GM18526 (cell line): Measurements from ENCODE around the gene AVPR2.

ENCODE experiments used
- POLR2A ChIP-seq: IDR thresholded peaks from 3 replicates; pipeline ENCODE4 v1.6.1; 2011; ENCODE audit not compliant: insufficient read length; ENCODE audit errors: extremely low read depth

AVPR2 gene

DNA sequence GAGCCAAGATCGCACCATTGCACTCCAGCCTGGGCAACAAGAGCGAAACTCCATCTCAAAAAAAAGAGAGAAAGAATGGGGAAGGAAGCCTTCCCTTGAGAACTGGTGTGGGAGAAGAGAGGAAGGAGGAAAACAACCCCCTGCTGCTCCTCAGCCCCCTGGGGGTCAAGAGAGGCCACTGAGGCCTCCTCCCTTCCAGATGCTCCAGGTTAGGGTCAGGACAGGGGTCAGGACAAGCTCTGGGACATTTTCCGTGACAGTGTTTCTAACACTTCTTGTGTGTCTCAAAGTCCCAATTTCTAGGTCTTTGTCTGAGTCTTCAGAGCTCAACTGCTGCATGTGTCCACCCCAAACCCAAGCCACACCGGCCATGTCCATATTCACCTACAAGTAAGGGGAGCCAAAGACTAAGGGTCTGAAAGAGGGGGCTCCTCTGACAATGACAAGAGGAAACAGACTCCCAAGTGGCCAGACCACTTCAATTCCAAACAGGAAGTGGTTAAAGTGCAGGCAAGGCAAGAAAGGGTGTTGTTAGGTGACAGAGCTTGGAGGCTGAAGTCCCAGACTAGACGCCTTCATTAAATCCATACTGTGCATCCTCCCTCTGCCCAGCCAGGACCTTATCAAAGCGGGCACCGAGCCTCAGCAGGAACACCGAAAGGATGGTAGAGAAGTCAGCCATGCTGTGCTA, 26.8 kb upstream of the AVPR2 start:
- TF ChIP-seq POLR2A: no peak

DNA sequence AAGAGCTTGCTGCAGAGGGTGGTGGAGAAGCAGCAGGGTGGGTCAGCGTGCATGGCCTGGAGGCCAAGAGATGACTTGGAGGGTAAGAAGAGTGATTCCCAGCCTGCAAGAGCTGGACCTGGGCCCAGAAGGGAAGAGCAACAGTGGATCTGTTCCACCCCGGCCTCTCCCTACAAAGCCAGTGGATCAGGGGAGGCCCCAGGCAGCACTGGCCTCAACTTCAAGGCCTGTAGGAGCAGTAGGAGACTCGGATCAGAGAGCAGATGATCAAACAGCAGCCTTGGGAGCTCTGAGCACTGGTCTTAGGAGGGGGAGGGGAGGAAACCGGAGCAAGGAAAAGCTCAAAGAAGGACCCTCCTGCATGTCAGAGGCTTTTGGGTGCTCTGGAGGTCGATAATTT, 26.1 kb upstream of the AVPR2 start:
- no peak for TF ChIP-seq POLR2A

DNA sequence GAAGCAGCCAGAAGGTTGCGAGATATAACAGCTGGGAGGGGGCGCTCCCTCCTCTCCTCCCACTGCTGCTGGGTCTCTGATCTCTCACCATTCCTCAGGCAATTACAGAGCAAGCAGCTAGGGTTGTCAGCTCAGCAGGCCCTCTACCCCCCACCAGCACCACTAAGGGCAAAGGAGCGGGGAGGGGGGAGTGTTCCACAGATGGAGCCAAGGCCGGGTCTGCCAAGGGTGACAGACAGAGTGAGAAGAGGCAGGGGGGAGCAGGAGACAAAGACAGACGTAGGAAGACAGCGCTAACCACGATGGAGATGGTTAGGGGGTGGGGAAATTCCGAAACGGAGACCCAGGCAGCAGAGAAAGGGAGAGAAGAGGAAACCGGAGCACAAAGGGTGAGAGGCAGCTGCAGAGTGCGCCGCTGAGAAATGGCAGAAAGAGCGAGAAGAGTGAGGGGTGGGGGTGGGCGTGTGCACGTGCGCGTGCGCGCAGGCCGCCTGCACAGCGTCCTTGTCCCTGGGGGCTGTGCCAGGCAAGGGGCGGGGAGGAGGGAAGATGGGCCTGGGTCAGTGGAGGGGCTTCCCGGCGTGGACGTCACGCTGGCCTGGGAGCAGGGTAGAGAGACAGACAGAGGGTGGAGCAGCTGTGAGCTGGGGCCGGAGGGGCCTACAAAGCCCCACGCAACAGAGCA, 25.4 kb upstream of the AVPR2 start:
- no peak for TF ChIP-seq POLR2A

DNA sequence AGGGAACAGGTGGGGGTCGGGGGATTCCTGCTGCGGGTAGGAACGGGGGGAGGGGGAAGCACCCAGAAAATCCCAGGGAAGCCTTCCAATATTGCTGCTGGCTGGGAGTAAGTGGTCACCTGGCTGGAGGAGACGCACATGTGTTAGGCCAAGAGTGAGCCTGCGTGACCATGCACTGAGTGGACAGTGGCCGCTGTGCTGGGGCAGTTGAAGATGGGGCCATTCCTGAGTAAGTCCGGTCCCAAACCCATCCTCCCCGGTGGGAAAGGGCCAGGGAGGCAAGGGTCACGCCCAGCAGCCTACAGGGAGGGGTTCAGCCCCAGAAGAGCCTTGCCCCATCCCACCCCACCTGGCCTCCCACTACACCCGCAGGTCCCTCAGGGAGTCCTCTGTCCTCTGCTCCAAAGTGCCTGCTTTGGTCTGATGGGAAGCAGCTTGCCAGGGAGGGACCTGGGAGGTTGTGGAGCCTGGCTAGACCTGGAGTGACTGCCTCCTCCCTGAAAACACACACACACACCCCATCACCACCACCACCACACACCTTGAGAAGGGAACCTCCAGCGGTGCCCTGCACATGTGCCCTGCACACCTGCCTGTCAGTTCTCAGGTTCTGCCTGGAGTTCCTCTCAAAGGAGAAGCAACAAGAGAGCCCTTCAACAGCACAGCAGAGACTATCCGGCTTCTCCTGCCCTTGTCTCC, 24.6 kb upstream of the AVPR2 start:
- TF ChIP-seq POLR2A: no peak

DNA sequence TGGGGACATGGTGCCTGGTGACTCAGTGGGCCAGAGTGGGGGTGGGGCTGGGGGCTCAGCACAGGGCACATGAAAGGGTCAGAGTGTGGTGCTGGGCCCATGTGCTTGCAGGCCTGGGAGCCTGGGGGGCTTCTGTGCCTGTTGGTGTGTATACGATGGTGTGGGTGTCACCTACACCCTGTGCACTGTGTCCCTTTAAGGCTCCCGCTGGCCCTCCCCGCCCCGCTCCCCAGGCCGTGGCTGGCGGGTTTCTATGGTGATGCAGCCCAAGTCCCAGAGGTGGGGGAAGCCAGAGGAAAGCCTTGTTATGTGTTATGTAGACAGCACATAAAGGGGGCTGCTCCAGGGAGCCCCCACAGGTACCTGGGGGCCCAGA, 24.0 kb upstream of the AVPR2 start:
- TF ChIP-seq POLR2A: no peak

DNA sequence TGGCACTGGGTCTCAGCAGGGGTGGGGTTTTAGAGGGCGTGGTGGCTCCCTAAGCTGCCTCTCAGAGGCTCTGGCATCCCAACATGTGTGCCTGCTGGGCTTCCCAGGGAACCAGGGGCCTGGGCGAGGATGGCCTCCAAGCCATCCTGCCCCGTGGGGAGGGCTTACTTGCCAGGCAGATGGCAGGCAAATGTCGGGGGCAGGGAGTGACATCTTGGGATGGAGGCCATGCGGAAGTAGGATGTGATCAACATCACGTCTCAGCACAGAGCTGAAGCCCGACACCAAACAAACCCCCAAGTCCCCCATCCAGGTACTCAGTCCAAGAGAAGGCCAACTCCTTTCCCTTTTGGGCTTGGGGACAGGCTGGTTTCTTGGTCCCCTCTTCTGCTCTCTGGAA, 23.2 kb upstream of the AVPR2 start:
- no peak for TF ChIP-seq POLR2A

DNA sequence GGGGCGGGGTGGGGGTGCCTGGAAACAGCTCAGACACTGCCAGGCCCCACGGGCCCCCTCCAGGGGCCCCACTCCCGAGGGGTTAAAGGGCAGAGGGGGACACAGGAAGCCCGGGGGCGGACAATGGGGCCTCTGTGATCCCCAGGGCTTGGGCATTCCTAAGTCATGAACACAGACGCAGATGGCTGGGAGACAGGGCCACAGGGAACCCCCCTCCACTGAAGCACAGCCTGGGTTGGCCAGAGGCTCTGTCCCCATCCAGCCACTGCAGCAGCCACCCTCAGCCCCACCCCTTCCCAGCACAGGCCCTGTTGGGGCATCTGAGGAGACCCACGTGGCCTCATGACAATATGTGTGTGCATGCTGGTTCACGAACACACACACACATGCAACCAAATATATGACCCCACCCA, 22.4 kb upstream of the AVPR2 start:
- no peak for TF ChIP-seq POLR2A

DNA sequence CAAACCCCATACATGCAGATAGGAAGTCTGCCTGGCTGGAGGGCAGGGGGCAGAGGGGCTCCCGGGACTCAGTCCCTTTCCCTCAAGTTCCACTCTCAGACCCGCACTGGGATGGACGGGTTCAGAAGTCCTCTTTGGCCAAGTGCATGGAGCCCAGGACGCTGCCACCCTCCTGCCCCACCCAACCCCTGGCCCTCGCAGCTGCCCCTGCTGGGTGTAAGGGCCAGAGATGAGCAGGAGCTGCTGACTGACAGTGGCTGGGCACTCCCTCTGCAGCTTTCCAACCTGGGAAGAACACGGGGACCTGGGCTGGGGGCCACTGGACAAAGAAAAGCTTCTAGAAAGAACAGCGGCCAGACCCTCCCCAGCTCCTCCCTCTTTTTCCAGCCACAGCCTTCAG, 21.9 kb upstream of the AVPR2 start:
- TF ChIP-seq POLR2A: no peak

DNA sequence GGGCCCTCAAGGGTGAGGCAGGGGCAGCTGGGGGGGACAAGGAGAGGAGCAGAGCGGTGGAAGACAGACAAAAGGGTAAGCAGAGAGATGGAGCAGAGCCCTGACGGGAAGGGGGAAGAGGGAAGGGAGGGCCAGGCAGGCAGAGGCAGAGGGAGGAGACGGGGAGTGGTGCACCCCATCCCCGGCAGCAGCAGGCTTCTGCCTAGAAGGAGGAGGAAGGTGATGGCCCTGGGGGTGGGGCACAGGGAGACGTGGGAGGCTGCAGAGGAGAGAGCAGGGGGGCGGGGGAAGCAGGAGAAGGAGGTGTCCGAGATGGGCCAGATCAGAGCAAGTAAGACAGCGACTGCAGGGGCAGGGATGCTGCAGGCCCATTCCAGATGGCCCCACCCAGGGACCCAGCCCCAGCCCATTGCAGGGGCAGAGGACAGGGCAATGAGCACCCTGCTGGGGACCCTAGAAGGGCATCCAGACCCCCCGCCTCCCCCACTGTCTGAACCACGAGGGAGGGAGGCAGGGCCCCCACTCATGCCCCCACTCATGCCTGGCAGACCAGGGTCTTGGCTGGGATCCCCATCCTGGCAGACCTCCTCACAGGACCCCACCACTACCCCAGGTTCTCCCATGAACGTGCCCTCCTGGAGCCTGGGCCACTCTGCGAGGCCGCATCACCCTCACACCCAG, 21.2 kb upstream of the AVPR2 start:
- TF ChIP-seq POLR2A: no peak

DNA sequence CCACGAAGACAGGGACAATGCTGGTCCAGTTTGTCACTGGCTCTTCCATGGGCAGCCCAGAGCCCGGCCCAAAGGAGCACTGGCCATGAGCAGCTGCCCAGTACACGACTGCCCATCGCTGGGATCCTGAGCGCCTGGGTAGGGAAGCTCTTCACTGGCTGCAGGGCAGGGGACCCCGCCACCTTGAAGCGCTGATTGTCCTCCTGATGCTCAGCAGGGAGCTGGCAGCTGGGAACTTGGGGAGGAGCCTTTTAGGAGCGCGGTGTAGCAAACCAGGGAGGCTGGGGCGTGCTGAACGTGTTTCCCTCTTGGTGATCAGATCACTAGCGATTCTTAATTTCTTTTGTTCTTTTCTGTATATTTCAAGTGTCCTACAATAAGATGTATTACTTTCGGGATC, 20.3 kb upstream of the AVPR2 start:
- TF ChIP-seq POLR2A: no peak

DNA sequence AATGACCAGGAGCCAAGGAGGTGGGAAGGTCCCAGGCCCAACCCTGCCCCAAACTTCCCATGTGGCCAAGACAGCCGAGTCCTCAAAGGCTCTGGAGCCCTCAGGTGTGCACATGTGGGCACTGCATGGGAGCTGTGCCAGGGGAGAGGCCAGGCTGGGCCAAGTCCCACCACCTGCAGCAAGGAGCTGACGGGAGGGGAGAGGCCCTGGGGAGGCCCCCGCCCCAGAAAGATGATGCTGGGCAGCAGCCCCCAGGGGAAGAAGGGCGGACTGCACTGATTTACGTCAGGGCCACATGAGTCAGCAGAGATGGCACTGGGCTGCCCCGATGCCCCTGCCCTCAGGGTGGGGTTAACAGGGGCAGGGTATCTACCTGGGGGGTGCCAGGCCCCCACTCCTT, 19.9 kb upstream of the AVPR2 start:
- TF ChIP-seq POLR2A: no peak

DNA sequence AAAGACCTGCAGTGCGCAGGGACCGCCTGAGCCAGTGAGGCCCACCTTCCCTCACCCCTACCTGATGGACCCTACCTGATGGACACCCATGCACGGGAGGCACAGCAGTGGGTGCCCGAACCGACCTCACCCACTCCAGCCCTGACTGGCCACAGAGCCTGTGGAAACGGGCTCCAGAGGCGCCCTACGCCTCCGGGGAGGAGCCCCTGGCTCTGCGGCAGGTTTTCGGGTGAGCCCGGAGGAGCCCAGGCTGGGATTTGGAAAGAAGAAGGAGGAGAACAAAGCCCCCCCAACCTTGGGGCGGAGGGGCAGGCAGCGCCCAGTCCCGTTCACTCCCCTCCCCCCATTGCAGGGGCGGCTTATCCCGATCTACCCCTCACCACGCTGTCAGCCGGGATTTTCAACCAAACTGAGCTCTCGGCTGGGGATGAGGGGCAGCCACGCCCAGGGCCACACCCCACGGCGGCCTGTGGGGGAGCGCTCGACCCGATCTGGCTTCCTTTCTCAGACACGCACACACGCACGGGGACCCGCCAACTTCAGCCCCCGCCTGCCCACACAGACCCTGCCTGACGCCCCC, 19.2 kb upstream of the AVPR2 start:
- no peak for TF ChIP-seq POLR2A

DNA sequence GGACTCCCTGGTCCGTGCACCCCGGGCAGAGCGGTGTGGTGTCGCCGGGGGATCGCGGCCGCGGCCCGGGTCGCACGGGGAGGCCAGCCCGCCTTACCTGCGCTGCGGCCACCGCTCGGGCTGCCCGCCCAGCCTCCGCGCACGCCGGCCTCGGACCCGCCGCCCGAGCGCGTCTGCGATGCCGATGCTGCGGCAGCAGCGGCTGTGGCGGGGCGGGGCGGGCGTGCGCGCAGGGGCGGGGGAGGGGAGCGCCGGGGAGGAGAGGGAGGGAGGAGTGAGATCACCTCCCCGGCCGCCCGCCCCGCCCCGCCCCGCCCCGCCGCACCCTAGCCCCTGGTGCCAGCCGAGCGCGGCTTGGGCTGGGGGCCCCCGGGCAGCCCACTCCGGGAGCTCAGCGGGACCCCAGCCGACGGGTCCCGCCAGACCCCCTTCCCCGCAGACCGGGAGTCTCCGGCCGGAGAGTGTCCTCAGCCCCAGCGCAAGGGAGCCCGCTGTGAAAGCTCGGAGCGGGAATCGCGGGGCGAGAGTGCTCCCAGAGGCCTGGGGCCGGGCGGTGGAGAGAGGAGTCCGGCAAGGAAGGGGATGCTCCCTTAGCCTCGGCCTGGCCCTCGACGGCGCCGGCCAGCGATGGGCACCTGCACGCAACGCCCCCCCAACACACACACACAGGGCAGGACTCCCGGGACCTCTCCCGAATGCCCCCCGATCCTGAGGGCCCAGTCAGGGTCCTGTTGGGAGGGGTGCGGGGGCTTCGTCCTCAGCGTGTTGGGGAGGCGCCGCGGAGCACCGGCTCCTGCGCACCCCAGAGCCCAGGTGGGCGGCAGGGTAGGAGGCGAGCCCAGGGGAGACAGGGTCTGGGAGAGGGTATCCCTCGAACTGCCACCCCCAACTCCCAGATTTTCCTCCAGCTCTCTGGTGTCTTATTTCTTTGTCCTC, 18.2 kb upstream of the AVPR2 start, which contains the start of gene L1CAM:
Gene L1CAM (minus strand): TSS at position 206 of the 936 bp plus-strand sequence. CDS start 10,337 bp downstream, outside the sequence.
- TF ChIP-seq POLR2A: no peak

DNA sequence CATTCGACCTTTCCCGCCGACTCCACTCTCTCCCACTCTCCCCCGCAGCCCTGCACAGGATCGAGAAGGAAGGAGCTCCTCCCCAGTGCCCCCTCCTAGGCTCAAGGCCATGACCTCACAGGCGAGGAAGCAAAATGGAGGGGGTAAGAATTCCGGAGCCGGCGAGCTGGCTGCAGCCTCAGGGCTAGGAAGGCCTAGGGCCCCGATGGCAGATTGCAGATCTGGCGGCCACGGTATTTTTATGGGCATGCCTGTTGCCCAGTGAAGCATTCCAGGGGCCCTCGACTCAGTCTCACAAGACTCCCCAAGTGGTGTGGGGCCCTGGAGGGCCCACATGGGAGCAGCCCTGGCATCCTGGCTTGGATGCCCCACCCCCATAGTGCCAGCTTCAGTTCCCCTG, 17.6 kb upstream of the AVPR2 start:
- TF ChIP-seq POLR2A: no peak

DNA sequence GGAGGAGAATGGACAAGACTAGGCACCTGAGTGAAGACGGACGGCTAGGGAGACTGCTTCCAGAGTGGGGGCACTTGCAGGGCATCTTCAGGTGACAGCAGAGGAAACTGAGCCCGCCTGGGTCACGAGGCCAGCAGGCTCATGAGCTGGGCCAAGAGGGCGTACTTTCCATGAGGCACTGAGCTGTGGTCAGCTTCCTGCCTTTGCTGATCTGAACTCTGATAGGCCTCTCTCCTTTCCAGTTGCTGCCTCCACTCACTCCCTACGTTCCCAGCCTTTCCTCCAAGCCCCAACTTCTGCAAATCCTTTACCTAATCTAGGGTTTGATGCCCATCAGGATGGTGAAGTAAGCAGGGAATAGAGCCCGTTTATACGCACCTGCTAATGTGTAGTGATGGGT, 17.1 kb upstream of the AVPR2 start:
- TF ChIP-seq POLR2A: no peak

DNA sequence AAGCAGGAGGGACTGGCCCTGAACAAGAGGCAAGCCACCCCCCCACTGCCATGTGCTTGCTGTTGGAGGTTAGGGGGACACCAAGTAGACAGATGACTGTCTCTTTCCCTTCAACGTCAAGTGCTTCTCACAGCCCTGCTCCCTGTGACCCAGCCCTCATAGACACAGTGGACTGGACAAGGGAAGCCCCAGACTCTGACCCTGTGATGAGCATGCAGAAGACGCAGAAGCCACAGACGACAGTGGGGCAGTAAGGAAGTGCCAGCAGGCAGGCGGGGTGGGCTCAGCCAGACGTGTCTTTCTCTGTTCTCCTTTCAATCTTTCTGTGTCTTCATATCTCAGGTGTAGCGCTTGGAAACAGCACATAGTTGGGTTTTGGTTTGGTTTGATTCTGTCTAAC, 16.1 kb upstream of the AVPR2 start:
- TF ChIP-seq POLR2A: no peak
